ENCODE measurements around the gene GNG12. TPM values are rescaled to one million over a fixed set of nuclear protein-coding genes. Genes with fewer than 3 reads are reported as not detected.

The GNG12 gene
- total RNA-seq, 1 experiment from 2014 or later, result 23.7 TPM

- ATAC-seq (no peak), DNase-seq (ENCODE audit: low spot score) (no peak)
- Mint-ChIP-seq H3K4me3 (no peak overlapping the region), H3K36me3 (no peaks in the 10 kb centered on the region), H3K27ac (no peak overlapping the region), H3K4me1 (peaks cover 11% of the 10 kb centered on the region), H3K27me3 (ENCODE audit: low read depth) (no peaks in the 10 kb centered on the region; the same call in 1 of the 2 replicates), H3K9me3 (no peaks in the 10 kb centered on the region)
- ChIA-PET POLR2A (interaction anchor here (2.0 kb wide), 1 partner anchor 74 kb away, joined by 16 read pairs; the partner anchor contains the start of gene GADD45A), CTCF (interaction anchor here (0.6 to 6.4 kb wide), 45 partner anchors 8 to 298 kb away, joined by 3 to 108 read pairs (median 5); partner anchors contain the start of gene GADD45A)
- TF ChIP-seq ZNF671 (CRISPR knock-in tag; IDR thresholded peaks at IDR 0.05), result no peak
- no peak for TF ChIP-seq SMAD3 (CRISPR knock-in tag; IDR thresholded peaks at IDR 0.05; ENCODE audit: borderline replicate concordance)
- TF ChIP-seq ZNF232 (CRISPR knock-in tag; IDR thresholded peaks at IDR 0.05), result no peak
Observed at GRCh38 chr1:67759692-67760029, 73.6 kb downstream of the GNG12 start.

GRCh38 chr1:67759066-67759465, 74.2 kb downstream of the GNG12 start:
- ATAC-seq (no peak), DNase-seq (ENCODE audit: low spot score) (no peak)
- POLR2A ChIA-PET, result no interaction called here
- Mint-ChIP-seq H3K27me3 (ENCODE audit: low read depth) (no peaks in the 10 kb centered on the region; the same call in 1 of the 2 replicates), H3K27ac (no peak overlapping the region), H3K9me3 (no peaks in the 10 kb centered on the region), H3K36me3 (no peaks in the 10 kb centered on the region), H3K4me1 (peaks cover 17% of the 10 kb centered on the region), H3K4me3 (no peak overlapping the region)
- TF ChIP-seq SMAD4 (CRISPR knock-in tag; IDR thresholded peaks at IDR 0.05), result no peak
- no peak for TF ChIP-seq NFATC4 (CRISPR knock-in tag; IDR thresholded peaks at IDR 0.05)
- TF ChIP-seq SOX15 (CRISPR knock-in tag; IDR thresholded peaks at IDR 0.05), result no peak
- TF ChIP-seq MLX (CRISPR knock-in tag; IDR thresholded peaks at IDR 0.05), result no peak
- no peak for TF ChIP-seq JUN (CRISPR knock-in tag; IDR thresholded peaks at IDR 0.05)
- no peak for TF ChIP-seq USF2 (CRISPR knock-in tag; IDR thresholded peaks at IDR 0.05)
- no peak for TF ChIP-seq ATF3 (CRISPR knock-in tag; conservative IDR thresholded peaks at IDR 0.05)
- CTCF ChIA-PET, result interaction anchor here (1.6 to 6.4 kb wide), 11 partner anchors 9 to 227 kb away, joined by 5 to 108 read pairs (median 18); partner anchors contain the start of gene GADD45A

GRCh38 chr1:67755619-67756018, 77.6 kb downstream of the GNG12 start:
- ATAC-seq, result no peak
- Mint-ChIP-seq H3K4me3 (no peak overlapping the region), H3K9me3 (no peaks in the 10 kb centered on the region), H3K27ac (no peak overlapping the region), H3K4me1 (peaks cover 46% of the 10 kb centered on the region), H3K36me3 (no peaks in the 10 kb centered on the region), H3K27me3 (ENCODE audit: low read depth) (no peaks in the 10 kb centered on the region; the same call in 1 of the 2 replicates)
- TF ChIP-seq TEAD4 (CRISPR knock-in tag; IDR thresholded peaks at IDR 0.05) (no peak), ETV6 (CRISPR knock-in tag; IDR thresholded peaks at IDR 0.05) (no peak), PRDM15 (CRISPR knock-in tag; IDR thresholded peaks at IDR 0.05) (no peak), ZSCAN18 (CRISPR knock-in tag; IDR thresholded peaks at IDR 0.05) (no peak), ATF2 (CRISPR knock-in tag; IDR thresholded peaks at IDR 0.05; ENCODE audit: borderline replicate concordance, low read depth) (no peak), GTF2I (CRISPR knock-in tag; conservative IDR thresholded peaks at IDR 0.05) (no peak), ZNF423 (CRISPR knock-in tag; IDR thresholded peaks at IDR 0.05) (no peak), PRRX2 (CRISPR knock-in tag; IDR thresholded peaks at IDR 0.05) (no peak), MYBL2 (CRISPR knock-in tag; IDR thresholded peaks at IDR 0.05) (no peak), CDX4 (CRISPR knock-in tag; IDR thresholded peaks at IDR 0.05; ENCODE audit: borderline replicate concordance) (no peak), E2F5 (CRISPR knock-in tag; IDR thresholded peaks at IDR 0.05) (no peak), MAX (CRISPR knock-in tag; IDR thresholded peaks at IDR 0.05) (no peak)
- ChIA-PET CTCF (no interaction called here), POLR2A (no interaction called here)
- no peak for DNase-seq (ENCODE audit: low spot score)
